Lung (tissue), 12 donors: ENCODE measurements around the gene MAPKAP1. TPM values are rescaled to one million over a fixed set of nuclear protein-coding genes. Genes with fewer than 3 reads are reported as not detected.
A peak's percentile ranks its signal among the peaks of the same experiment; 100 is the strongest.

ENCODE experiments used
- ATAC-seq: fragments of 200-7000 bp; cut with Tn5 transposase; one replicate; pipeline ENCODE4 v1.9.1; 2020; ENCODE audit warnings: moderate number of reproducible peaks; ENCODE audit not compliant: insufficient read depth, low FRiP score
- DNase-seq, 3 donors: peaks; one replicate each; pipeline ENCODE4 v3.0.0-alpha.2; 2013 to 2017
- H3K27ac ChIP-seq, 2 donors: one replicate each; pipeline ENCODE4 v1.5.1; 2013; ENCODE audit warnings: mild to moderate bottlenecking in 2 of 2, moderate library complexity in 2 of 2, control low read depth in 1 of 2, inconsistent platforms in 1 of 2, low read depth in 1 of 2, low read length in 1 of 2
- H3K27me3 ChIP-seq, 3 donors: one replicate each; pipeline ENCODE4 v1.5.1; 2013; ENCODE audit warnings: low read length in 2 of 3; ENCODE audit not compliant: control insufficient read depth in 3 of 3, insufficient read depth in 3 of 3
- H3K36me3 ChIP-seq, 4 donors: one replicate each; pipeline ENCODE4 v1.5.1; 2013; ENCODE audit warnings: low read length in 4 of 4, mild to moderate bottlenecking in 1 of 4, moderate library complexity in 1 of 4; ENCODE audit not compliant: control insufficient read depth in 4 of 4, insufficient read depth in 4 of 4
- H3K4me1 ChIP-seq, 5 donors: one replicate each; pipeline ENCODE4 v1.5.1; 2013; ENCODE audit warnings: low read length in 5 of 5, mild to moderate bottlenecking in 2 of 5, moderate library complexity in 1 of 5; ENCODE audit not compliant: control insufficient read depth in 5 of 5, insufficient read depth in 5 of 5
- H3K4me3 ChIP-seq: one replicate; pipeline ENCODE4 v1.5.1; 2013; ENCODE audit warnings: mild to moderate bottlenecking, control low read depth, moderate library complexity
- H3K9ac ChIP-seq, 2 donors: one replicate each; pipeline ENCODE4 v1.5.1; 2013; ENCODE audit warnings: low read length in 2 of 2, control low read depth in 1 of 2; ENCODE audit not compliant: insufficient read depth in 1 of 2
- H3K9me3 ChIP-seq, 4 donors: one replicate each; pipeline ENCODE4 v1.5.1; 2013; ENCODE audit warnings: low read length in 3 of 4, mild to moderate bottlenecking in 1 of 4, moderate library complexity in 1 of 4; ENCODE audit not compliant: control insufficient read depth in 4 of 4, insufficient read depth in 3 of 4
- CTCF ChIP-seq: IDR thresholded peaks from 2 replicates; pipeline ENCODE4 v1.5.1; 2012; ENCODE audit warnings: mild to moderate bottlenecking; ENCODE audit errors: control extremely low read depth, extremely low read depth
- WGBS, 2 donors: extraction: QIAGEN DNeasy Blood & Tissue Kit; methylation state at CpG; one replicate each; pipeline ENCODE4 v1.1.7; 2013; 5-methylcytosine and 5-hydroxymethylcytosine counted together
- polyA plus RNA-seq, 2 donors: library from polyadenylated mRNA; stranded (reverse); fragments of 200-250 nt; gene quantifications; one replicate each; pipeline ENCODE4 v1.2.1, GENCODE V29; 2013
- total RNA-seq, 2 donors: library from RNA; depleted of rRNA in 1 of 2; stranded (reverse); fragments of >200 nt in 1 of 2; gene quantifications; one replicate each; pipeline ENCODE4 v1.2.1, GENCODE V29; 2014 to 2021
- donor health status: control.
- donor health status: control.
- donor health status: Bipolar disorder and iron deficiency.
- donor health status: healthy.
- donor health status: DM: yes; HTN: yes; CAD: no.

The MAPKAP1 gene
- total and polyA plus RNA-seq, 4 donors: 53.0 to 83.3 (median 66.7) TPM

GRCh38 chr9:125646621-125647100, 60.3 kb downstream of the MAPKAP1 start:
- no peak for ATAC-seq
- H3K4me3 ChIP-seq: no peak overlapping the region
- peaks cover 0 to 21% (median 3%) of the 10 kb centered on the region in 5 donors for H3K4me1 ChIP-seq
- no peaks in the 10 kb centered on the region for H3K9me3 ChIP-seq
- TF ChIP-seq CTCF: no peak
- WGBS, 2 donors: 12 to 22% methylated on average over 6 of the region's 6 CpGs
- H3K27ac ChIP-seq: no peak overlapping the region
- DNase-seq: peak in 1 of 3 donors; percentile 25
- H3K36me3 ChIP-seq: no peaks in the 10 kb centered on the region
- no peaks in the 10 kb centered on the region for H3K27me3 ChIP-seq
- H3K9ac ChIP-seq: no peak overlapping the region

GRCh38 chr9:125646217-125646616, 60.8 kb downstream of the MAPKAP1 start:
- no peak for ATAC-seq
- WGBS, 2 donors: 33 to 34% methylated on average over 1 of the region's 1 CpG
- no peak overlapping the region for H3K9ac ChIP-seq

GRCh38 chr9:125644819-125645507, 62.0 kb downstream of the MAPKAP1 start:
- no peak overlapping the region for H3K4me3 ChIP-seq
- H3K36me3 ChIP-seq: peaks cover 0 to 2% (median 0%) of the 10 kb centered on the region in 4 donors
- H3K9me3 ChIP-seq: no peaks in the 10 kb centered on the region
- ATAC-seq (no peak), DNase-seq (no peak)
- peaks cover 0 to 15% (median 0%) of the 10 kb centered on the region in 5 donors for H3K4me1 ChIP-seq
- WGBS, 2 donors: 96 to 97% methylated on average over 7 of the region's 7 CpGs
- no peaks in the 10 kb centered on the region for H3K27me3 ChIP-seq
- H3K9ac ChIP-seq: no peak overlapping the region
- no peak overlapping the region for H3K27ac ChIP-seq
- no peak for TF ChIP-seq CTCF

More at GRCh38 chr9:125646217-125646616, 60.8 kb downstream of the MAPKAP1 start:
- no peaks in the 10 kb centered on the region for H3K27me3 ChIP-seq
- DNase-seq: no peak
- TF ChIP-seq CTCF: no peak
- peaks cover 0 to 19% (median 2%) of the 10 kb centered on the region in 5 donors for H3K4me1 ChIP-seq
- H3K27ac ChIP-seq: peak overlapping the region in 1 of 2 donors; percentile 26
- peaks cover 0 to 2% (median 0%) of the 10 kb centered on the region in 4 donors for H3K36me3 ChIP-seq
- no peaks in the 10 kb centered on the region for H3K9me3 ChIP-seq
- no peak overlapping the region for H3K4me3 ChIP-seq
